OCI-LY1 (cell line): Measurements from ENCODE around the gene PSMD1.
"Not testable (repeated sequence)": the region's sequence is repeated elsewhere in the genome, so short reads cannot be mapped to it uniquely, and the experiment has no call there.

Experiments
- H2AFZ ChIP-seq: fragments of 200-600 bp; sonication (generic), shearing (Covaris generic); 2 replicates; pipeline ENCODE4 v1.6.0; 2014; ENCODE audit warnings: antibody characterized with exemption, mild to moderate bottlenecking, low read length
- H3F3A ChIP-seq: fragments of 200-600 bp; sonication (generic), shearing (Covaris generic); 2 replicates; pipeline ENCODE4 v1.6.0; 2014; ENCODE audit warnings: mild to moderate bottlenecking, antibody characterized with exemption, low read length, moderate library complexity; ENCODE audit not compliant: insufficient read depth
- H3K27ac ChIP-seq: fragments of 200-600 bp; sonication (generic); 2 replicates; pipeline ENCODE4 v1.5.1; 2014; ENCODE audit warnings: low read length, mixed run types, mild to moderate bottlenecking, low read depth; ENCODE audit not compliant: poor library complexity, severe bottlenecking
- H3K27me3 ChIP-seq: fragments of 200-600 bp; sonication (generic); 2 replicates; pipeline ENCODE4 v1.6.0; 2014; ENCODE audit warnings: antibody characterized with exemption, mild to moderate bottlenecking, low read length, moderate library complexity; ENCODE audit not compliant: insufficient read depth
- H3K36me3 ChIP-seq: fragments of 200-600 bp; sonication (generic); 2 replicates; pipeline ENCODE4 v1.6.1; 2014; ENCODE audit warnings: mild to moderate bottlenecking, antibody characterized with exemption, low read length, moderate library complexity, mixed read lengths; ENCODE audit not compliant: insufficient read depth
- H3K4me1 ChIP-seq: fragments of 200-600 bp; sonication (generic); 2 replicates; pipeline ENCODE4 v1.5.1; 2014; ENCODE audit warnings: mild to moderate bottlenecking, low read length, moderate library complexity; ENCODE audit not compliant: insufficient read depth, severe bottlenecking
- H3K4me2 ChIP-seq: fragments of 200-600 bp; sonication (generic), shearing (Covaris generic); 2 replicates; pipeline ENCODE4 v1.6.1; 2014; ENCODE audit warnings: low read length
- H3K4me3 ChIP-seq: fragments of 200-600 bp; sonication (generic); 2 replicates; pipeline ENCODE4 v1.5.1; 2014; ENCODE audit warnings: low read length, low read depth, mild to moderate bottlenecking, mixed read lengths; ENCODE audit not compliant: poor library complexity, severe bottlenecking
- H3K79me2 ChIP-seq: fragments of 200-600 bp; shearing (Covaris generic); 2 replicates; pipeline ENCODE4 v1.6.1; 2016; ENCODE audit warnings: mixed run types, low read length, mixed read lengths; ENCODE audit not compliant: insufficient read depth
- H3K9ac ChIP-seq: fragments of 200-600 bp; sonication (generic), shearing (Covaris generic); 2 replicates; pipeline ENCODE4 v1.6.1; 2014; ENCODE audit warnings: mild to moderate bottlenecking, low read length, mixed read lengths
- H3K9me2 ChIP-seq: fragments of 200-600 bp; sonication (generic), shearing (Covaris generic); 2 replicates; pipeline ENCODE4 v1.6.1; 2014; ENCODE audit warnings: low read depth, mild to moderate bottlenecking, low read length, mixed read lengths
- H3K9me3 ChIP-seq: fragments of 200-600 bp; shearing (Covaris generic); 2 replicates; pipeline ENCODE4 v1.6.1; 2014; ENCODE audit warnings: low read length, mixed read lengths
- H4K20me1 ChIP-seq: fragments of 200-600 bp; sonication (generic), shearing (Covaris generic); 2 replicates; pipeline ENCODE4 v1.6.0; 2016; ENCODE audit warnings: mild to moderate bottlenecking, low read length; ENCODE audit not compliant: insufficient read depth
- CTCF ChIP-seq: fragments of 200-600 bp; sonication (generic), shearing (Covaris generic); IDR thresholded peaks from 2 replicates; pipeline ENCODE4 v1.5.1; 2017; ENCODE audit warnings: mild to moderate bottlenecking, antibody characterized with exemption, low read length, moderate library complexity, mixed read lengths
- EZH2 ChIP-seq: fragments of 200-600 bp; sonication (generic), shearing (Covaris generic); IDR thresholded peaks from 2 replicates; pipeline ENCODE4 v1.8.0; 2017; ENCODE audit warnings: borderline replicate concordance, mixed run types, mild to moderate bottlenecking, antibody characterized with exemption, low read length, moderate library complexity, mixed read lengths

The PSMD1 gene

GRCh38 chr2:231062776-231063175 is 6.1 kb downstream of the PSMD1 start:
- H3K4me3 ChIP-seq = no peak overlapping the region
- no peak overlapping the region for H2AFZ ChIP-seq
- H3K27me3 ChIP-seq = no peaks in the 10 kb centered on the region
- no peak overlapping the region for H3K9ac ChIP-seq
- no peaks in the 10 kb centered on the region for H3F3A ChIP-seq
- TF ChIP-seq CTCF (no peak), EZH2 (no peak)
- H3K9me3 ChIP-seq = no peaks in the 10 kb centered on the region
- H3K79me2 ChIP-seq = peaks cover 42% of the 10 kb centered on the region
- no peaks in the 10 kb centered on the region for H4K20me1 ChIP-seq
- H3K4me1 ChIP-seq = peaks cover 22% of the 10 kb centered on the region
- no peak overlapping the region for H3K4me2 ChIP-seq
- no peaks in the 10 kb centered on the region for H3K9me2 ChIP-seq
- H3K36me3 ChIP-seq = peaks cover 87% of the 10 kb centered on the region
- no peak overlapping the region for H3K27ac ChIP-seq

DNA sequence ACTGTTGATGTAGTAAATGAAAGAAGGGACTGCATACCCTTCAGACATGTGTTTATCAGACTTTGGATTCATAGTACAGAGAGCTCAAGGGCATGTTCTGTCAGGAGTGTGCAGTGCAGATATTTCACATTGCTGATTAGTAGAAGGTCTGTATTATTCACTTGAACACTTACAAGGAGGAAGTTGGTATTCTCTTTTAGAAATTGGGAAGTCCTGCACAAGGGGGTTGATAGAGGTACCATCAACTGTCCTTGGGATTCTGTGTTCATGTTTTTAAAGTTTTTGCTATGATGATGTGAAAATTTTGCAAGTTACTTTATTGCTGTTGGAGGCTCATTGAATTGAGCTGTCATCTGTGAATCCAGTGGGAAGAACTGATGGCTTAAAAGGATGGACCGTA is 6.7 kb downstream of the PSMD1 start:
- Histone ChIP-seq H3K27me3 (no peaks in the 10 kb centered on the region), H2AFZ (no peak overlapping the region), H3K79me2 (peaks cover 36% of the 10 kb centered on the region), H3K36me3 (peaks cover 93% of the 10 kb centered on the region), H3K4me3 (no peak overlapping the region), H3K9me2 (no peaks in the 10 kb centered on the region), H3K9me3 (no peaks in the 10 kb centered on the region), H3K4me1 (peaks cover 16% of the 10 kb centered on the region), H3K27ac (no peak overlapping the region), H4K20me1 (no peaks in the 10 kb centered on the region), H3F3A (peaks cover 5% of the 10 kb centered on the region; the same call in 1 of the 2 replicates), H3K9ac (no peak overlapping the region), H3K4me2 (no peak overlapping the region)
- no peak for TF ChIP-seq EZH2
- no peak for TF ChIP-seq CTCF

DNA sequence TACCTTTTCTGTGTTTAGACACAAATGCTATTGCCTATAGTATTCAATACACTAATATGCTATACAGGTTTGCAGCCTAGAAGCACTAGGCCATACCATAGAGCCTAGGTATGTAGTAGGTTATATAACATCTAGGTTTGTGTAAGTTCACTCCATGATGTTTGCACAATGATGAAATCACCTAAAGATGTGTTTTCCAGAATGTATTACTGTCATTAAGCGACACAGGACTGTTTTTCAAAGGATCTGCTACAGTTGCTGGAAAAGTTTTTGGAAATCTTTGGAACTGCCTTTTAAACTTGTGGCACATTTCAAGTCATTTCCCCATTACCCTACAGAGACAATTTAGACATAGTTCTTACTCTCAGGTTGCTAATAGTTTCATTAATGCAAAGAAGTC is 9.3 kb downstream of the PSMD1 start:
- Histone ChIP-seq H2AFZ (no peak overlapping the region), H3K9ac (no peak overlapping the region), H3K4me1 (no peaks in the 10 kb centered on the region), H3K27me3 (no peaks in the 10 kb centered on the region), H3K9me2 (no peaks in the 10 kb centered on the region), H3K4me2 (no peak overlapping the region), H3K79me2 (peaks cover 10% of the 10 kb centered on the region), H3K9me3 (no peaks in the 10 kb centered on the region), H3K4me3 (no peak overlapping the region), H3F3A (peaks cover 6% of the 10 kb centered on the region; the same call in 1 of the 2 replicates), H3K27ac (no peak overlapping the region), H4K20me1 (no peaks in the 10 kb centered on the region), H3K36me3 (peaks cover 98% of the 10 kb centered on the region)
- TF ChIP-seq EZH2 = no peak
- TF ChIP-seq CTCF = no peak

GRCh38 chr2:231067531-231067930 is 10.9 kb downstream of the PSMD1 start:
- not testable (repeated sequence) for H3F3A ChIP-seq, H4K20me1 ChIP-seq, H3K27ac ChIP-seq, H3K9me2 ChIP-seq, H3K79me2 ChIP-seq, H3K27me3 ChIP-seq, H3K4me1 ChIP-seq, H3K4me2 ChIP-seq, H3K4me3 ChIP-seq, H2AFZ ChIP-seq, H3K9me3 ChIP-seq, H3K9ac ChIP-seq
- peaks cover 97% of the 10 kb centered on the region for H3K36me3 ChIP-seq
